Measurements from ENCODE around the gene CITED4.
A peak's percentile ranks its signal among the peaks of the same experiment; 100 is the strongest.

The CITED4 gene

DNA sequence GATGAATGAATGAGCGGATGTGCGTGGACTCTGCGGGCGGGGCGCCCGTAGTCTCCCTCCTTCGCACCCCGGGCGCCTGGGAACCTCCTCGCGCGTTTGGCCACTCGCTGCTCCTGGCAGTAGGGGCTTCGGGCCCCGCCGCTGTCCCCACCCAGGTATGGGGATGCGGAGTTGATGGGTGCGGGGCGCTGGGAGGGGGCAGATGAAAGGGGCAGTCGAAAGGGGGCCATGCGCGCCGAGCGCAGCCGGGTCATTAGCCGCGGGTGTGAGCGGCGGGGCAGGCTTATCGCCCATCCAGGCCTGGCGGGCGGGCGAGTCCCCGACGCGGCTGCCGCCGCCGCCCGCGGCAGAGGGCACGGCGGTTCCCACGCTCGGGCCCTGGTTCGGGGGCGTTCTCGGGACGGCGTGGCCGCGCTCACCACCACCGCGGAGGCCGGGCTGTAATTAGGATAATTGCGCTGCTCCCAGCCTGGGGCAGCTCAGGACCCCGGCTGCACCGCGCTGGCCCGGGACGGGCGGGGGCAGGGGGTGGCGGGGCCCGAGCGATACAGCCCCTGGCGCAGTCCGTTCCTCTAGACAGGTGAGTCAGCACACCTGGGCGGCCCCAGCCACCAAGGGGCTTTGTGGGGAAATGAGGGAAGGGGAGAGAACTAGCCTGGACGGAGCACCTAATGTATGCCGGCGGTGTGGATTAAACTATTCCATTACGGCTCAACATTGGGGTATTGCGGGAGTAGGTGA, 22.1 kb upstream of the CITED4 start:
- no peak for DNase-seq

DNA sequence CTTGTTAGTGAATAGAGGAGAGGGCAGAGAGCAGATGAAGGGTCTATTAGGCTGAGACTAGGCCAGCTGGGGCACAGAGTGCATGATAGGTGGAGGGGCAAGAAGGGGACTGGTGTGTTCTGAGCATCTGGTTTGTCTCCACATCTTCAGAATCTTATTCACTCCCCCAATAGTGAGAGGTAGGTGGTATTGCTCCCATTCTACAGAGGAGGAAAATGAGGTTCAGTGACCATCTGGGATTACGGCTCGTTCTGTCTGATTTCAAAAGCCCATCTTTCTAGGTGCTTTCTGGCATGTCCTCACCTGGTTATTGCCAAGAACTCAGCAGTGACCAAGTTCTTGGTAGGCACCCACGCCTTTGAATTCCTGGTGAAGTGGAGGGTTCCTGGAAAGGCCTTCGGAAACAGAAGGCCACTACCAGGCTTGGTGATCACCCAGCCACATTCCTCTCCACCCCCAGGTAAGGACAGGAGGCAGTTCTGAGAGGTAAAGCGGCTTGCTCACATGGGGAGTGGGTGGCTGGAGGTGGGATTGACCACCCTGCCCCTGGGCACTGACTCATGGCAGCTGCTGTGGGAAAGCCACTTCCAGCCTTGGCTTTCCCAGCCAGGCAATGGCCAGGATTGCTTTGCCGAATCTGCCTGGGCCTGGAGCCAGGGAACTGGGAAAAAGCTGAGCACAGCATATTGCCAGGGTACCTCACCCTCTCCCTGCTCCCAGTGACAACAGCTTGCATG, 18.8 kb upstream of the CITED4 start:
- no peak for DNase-seq

GRCh38 chr1:40879482-40880175, 17.5 kb upstream of the CITED4 start:
- DNase-seq, result no peak

GRCh38 chr1:40878906-40879305, 16.7 kb upstream of the CITED4 start:
- DNase-seq, result no peak

DNA sequence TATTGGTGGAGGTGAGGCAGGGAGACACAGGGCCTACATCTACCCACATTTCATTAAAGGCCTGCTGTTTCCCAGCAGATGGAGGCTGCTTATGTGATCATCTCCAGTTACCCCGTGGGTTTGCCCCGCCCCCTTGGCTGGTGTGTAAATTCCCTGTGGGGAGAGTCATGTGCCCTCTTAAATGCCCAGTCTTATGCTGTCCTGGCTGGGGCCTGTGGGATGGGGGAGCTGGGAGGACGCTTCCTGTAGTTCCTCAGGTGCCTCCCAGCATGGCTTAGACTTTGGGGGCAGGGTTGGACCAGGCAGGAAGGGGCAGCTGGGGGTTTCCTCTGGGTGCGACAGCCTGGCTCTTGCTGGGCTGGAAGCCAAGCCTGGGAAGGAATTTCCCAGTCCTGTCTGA, 15.5 kb upstream of the CITED4 start:
- DNase-seq, result peak; percentile 33 to 47

DNA sequence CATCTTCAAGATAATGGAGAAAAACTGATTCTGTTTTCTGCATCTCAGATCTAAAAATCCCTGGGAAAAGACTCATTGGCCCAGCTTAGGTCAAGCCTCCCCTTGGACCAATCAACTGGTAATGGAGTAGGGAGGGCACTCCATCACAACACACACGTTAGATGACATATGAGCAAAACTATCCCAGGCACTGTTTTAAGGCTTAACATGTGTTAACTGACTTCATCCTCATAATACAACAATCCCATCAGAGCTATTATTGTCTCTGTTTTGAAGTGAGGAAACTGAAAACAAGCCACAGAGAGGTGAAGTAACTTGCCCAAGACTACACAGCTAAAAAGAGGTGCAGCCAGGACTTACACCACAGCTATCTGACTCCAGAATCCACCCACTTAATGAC, 14.7 kb upstream of the CITED4 start:
- DNase-seq, result no peak

GRCh38 chr1:40876436-40876761, 14.2 kb upstream of the CITED4 start:
- no peak for DNase-seq

DNA sequence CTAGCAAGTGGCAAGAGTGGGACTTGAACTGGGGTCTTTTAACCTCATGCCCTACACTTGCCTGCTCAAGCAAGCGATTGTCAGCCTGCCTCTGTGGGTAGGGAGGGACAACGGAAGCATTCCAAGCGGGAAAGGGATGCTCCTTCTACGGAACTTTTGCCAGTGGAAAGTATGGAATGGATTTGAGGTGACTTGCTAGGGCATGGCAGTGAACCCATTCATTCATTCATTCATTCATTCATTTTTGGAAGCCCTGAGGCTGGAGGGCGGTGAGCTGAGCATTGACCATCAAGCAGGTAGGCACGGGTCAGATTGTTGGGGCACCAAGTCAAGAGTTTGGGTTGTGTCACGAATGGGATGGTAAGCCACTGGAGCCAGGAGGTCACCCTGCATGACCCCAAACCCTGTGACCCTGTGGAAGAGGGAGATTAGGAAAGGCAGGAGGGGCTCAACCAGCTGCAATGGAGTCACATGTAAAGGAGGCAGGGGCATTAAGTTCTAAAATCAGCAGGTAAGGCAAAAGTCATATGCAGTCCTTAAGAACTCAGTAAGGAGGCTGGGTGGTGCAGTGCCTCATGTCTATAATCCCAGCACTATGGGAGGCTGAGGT, 11.8 kb upstream of the CITED4 start:
- no peak for DNase-seq

DNA sequence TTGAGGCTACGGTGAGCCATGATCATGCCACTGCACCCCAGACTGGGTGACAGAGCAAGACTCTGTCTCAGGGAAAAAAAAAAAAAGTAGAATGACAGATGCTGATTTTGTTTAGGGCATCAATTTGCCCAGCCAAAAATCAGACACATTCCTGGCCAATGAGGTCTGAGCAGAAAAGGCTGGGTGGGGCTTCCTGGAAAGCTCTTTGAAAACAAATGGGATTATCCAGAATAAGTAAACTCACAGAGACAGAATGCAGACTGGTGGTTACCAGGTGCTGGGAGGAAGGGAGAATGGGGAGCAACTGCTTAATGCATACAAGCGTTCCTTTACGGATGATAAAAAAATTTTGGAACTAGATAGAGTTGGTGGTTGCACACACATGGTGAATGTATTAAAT, 10.1 kb upstream of the CITED4 start:
- no peak for DNase-seq

DNA sequence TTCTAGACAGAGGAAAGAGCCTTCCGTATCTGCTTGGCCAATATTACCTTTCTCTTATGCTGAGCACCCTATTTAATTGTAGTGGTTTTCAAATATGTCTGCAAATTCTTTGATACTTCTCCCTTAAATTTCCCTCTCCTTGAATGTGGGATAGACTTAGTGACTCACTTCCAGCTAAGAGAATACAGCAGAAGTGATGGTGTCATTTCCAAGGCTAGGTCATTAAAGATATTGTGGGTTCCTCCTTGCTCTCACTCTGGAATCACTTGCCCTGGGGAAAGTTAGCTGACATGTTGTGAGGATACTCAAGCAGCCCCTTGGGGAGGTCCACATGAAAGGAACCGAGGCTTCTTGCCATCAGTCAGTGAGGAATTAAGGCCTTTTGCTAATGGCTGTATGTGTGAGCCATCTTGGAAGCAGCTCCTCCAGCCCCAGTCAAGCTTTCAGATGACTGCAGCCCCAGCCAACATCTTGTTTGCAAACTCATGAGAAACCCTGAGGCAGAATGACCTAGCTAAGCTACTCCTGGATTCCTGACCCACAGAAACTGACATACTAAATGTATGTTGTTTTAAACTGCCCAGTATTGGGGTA, 8.1 kb upstream of the CITED4 start:
- DNase-seq, result no peak

DNA sequence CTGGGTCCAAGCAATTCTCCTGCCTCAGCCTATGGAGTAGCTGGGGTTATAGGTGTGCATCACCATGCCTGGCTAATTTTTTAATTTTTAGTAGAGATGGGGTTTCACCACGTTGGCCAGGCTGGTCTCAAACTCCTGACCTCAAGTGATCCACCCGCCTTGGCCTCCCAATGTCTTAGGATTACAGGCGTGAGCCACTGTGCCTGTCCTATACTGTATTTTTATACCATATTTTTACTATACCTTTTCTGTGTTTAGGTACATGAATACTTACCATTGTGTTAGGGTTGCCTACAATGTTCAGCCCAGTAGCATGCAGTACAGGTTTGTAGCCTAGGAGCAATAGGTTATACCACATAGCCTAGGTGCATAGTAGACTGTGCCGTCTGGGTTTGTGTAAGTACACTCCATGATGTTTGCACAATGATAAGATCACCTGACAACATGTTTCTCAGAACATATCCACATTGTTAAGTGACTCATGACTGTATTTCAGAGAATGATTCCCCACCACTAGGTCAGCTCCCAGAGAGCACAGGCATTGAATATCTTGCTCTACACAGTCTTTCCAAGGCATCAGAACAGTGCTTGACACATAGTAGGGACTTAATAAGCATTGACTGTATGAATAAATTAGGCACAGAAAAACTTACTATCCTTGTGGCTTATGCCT, 6.0 kb upstream of the CITED4 start:
- DNase-seq, result no peak

DNA sequence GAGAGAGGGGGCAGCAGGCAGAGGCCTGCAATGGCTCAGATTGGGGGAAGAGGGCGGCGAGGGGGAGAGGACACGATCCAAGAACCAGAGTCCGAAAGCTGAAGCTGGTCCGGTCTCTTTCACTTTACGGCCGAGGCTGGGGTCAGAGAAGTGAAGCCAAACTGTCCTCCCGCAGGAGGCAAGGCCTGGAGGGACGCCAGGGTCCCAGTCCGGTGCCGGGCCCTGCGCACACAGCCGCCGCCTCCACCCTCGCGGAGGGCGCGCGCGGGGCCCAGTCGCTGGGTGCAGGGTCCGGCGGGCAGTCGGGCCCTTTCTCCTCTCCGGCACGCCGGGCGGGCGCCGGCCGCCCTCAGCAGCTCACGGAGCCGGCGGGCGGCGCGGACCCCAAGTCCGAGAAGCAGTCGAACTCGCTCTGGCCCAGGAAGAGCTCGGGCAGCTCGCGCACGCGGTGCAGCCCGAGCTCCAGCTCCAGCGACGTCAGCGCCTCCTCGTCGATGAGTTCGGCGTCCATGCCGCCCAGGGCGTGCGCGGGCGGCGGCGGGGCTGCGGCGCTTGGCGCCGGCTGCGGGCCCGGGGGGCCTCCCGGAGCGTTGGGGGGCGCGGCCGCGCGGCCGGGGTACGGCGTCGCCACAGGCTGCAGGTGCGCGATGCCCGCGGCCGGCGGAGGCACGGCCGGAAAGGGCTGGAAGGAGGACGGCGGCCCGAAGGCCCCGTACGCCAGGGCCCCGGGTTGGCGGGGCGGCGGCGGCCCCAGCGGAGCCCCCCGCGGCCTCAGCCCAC, 749 bp downstream of the CITED4 start:
- peak; percentile 27 to 30 for DNase-seq

- no peak for DNase-seq
Observed at GRCh38 chr1:40860706-40861223, 1.4 kb downstream of the CITED4 start.

DNA sequence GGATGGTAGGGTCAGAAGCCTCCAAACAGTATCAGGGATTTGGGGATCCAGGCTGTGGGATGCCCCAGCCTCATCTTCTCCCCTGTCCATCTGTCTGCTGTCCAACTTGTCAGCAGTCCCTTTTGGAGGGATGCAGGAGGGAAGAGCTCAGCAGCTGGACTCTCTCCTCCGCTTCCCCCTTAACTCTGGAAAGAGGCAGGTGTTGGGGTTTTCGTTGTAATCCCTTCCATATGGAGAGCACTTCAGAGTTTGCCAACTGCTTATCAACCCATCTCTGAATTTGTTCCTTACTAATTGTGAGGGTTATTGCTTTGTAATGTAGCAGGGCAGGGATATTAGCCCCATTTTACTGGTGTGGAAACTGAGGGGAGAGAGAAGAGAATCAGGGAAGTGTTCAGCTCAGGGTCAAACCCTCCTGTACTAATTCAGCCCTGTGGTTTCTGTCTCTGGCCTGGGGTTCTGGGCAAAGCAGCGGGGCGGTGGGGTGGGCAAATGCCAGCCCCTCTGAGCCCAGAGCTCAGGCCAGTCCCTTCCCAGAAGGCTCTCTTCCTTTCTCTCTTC, 3.2 kb downstream of the CITED4 start:
- no peak for DNase-seq

GRCh38 chr1:40857737-40858136, 4.4 kb downstream of the CITED4 start:
- DNase-seq, result no peak

GRCh38 chr1:40856656-40857302, 5.4 kb downstream of the CITED4 start:
- no peak for DNase-seq

DNA sequence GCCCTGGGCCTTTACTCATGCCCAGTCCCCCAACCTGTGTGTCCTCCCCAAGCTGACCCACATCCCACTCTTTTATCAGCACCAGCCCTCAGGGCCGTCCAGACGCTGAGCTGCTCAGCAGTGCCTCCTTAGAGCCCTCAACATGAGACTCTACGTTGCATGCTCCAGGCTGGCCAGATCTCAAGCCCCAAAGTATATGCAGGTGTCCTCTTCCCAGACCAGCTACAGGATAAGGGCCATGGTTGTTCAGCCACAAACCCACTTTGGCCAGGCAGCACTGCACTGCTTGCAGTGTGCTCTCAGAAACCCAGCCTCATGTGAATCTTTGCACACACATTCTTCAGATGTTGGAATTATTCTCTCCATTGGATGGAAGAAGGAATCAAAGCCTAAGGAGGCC, 6.0 kb downstream of the CITED4 start:
- DNase-seq, result no peak

GRCh38 chr1:40855513-40855912, 6.7 kb downstream of the CITED4 start:
- no peak for DNase-seq

GRCh38 chr1:40853885-40854170, 8.3 kb downstream of the CITED4 start:
- DNase-seq, result no peak

DNA sequence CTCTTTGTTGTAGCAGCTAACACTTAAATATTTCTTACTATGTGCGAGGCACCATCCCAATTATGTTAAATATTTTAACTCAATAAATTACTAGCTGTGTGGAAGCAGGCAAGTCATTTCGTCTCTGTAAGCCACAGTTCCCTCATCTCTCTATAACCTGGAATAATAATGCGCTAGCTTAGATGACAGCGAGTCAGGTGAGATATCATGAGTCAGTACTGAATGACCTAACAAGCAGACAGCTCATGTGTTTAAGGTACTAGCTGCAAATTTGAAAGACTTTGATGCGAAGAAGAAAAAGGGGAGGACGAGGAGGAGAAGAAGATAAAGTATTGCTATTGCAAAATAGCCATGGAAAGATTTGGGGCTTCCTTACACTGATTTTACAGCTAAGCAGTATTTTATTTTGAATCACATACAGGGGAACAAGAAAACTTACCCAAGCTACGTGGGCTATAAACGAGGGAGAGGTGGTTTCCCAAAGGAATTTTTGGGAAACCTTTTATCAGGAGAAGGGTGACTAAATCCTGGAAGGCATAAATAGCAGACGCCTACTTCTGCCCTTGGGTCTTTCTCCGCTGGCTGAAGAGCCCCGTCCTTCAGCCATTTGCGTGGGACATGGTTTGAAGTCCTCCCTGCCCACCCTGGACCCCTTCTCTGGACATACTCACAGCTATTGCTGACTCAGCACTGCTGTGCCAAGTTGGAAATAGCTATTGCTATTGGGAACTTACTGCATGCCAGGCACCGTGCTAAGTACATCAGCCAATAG, 8.9 kb downstream of the CITED4 start:
- no peak for DNase-seq

Data from activated CD4-positive, alpha-beta T cell treated with anti-CD3 and anti-CD28 coated beads, Interleukin-2, amount 50 U/mL, for 48 hours (primary cell).